Cardiac muscle cell (in vitro differentiated cells and primary cell): ENCODE measurements around the gene GALNT14. TPM values are rescaled to one million over a fixed set of nuclear protein-coding genes. Genes with fewer than 3 reads are reported as not detected.

Experiments
- DNase-seq, 2 donors: peaks; one replicate each; pipeline versions ENCODE4 v3.0.0 to v3.0.0-alpha.2; 2010 to 2017; ENCODE audit warnings: low read depth in 1 of 2, low spot score in 1 of 2
- H3K27ac ChIP-seq: fragments of 200-600 bp; sonication (generic); 2 replicates; pipeline ENCODE4 v1.5.1; 2016
- H3K27me3 ChIP-seq: fragments of 200-600 bp; sonication (generic); 2 replicates; pipeline ENCODE4 v1.6.0; 2016; ENCODE audit warnings: control low read depth
- H3K36me3 ChIP-seq: fragments of 200-600 bp; sonication (generic); 2 replicates; pipeline ENCODE4 v1.5.1; 2016; ENCODE audit warnings: control low read depth
- H3K4me1 ChIP-seq: fragments of 200-600 bp; sonication (generic); 2 replicates; pipeline ENCODE4 v1.8.1; 2017; ENCODE audit warnings: low read depth, mild to moderate bottlenecking, mixed run types
- H3K4me3 ChIP-seq: fragments of 200-600 bp; sonication (generic); 2 replicates; pipeline ENCODE4 v1.5.1; 2016; ENCODE audit warnings: mild to moderate bottlenecking
- H3K9me3 ChIP-seq: fragments of 200-600 bp; sonication (generic); 2 replicates; pipeline ENCODE4 v1.5.1; 2017; ENCODE audit warnings: low read depth, mild to moderate bottlenecking, control low read depth
- CTCF ChIP-seq: IDR thresholded peaks from 2 replicates; pipeline ENCODE4 v1.5.1; 2012; ENCODE audit warnings: low read depth, mild to moderate bottlenecking, low read length
- polyA plus RNA-seq: library from polyadenylated mRNA; unstranded; fragments of >200 nt; fragmentation: Nextera tagmentation; extraction: Ambion mirVana; gene quantifications from 2 replicates; pipeline ENCODE4 v1.2.1, GENCODE V29; 2016
- total RNA-seq: library from RNA; depleted of rRNA; stranded (reverse); fragments of >200 nt; gene quantifications from 2 replicates; pipeline ENCODE4 v1.2.3, GENCODE V29; 2016

GALNT14 gene
- total and polyA plus RNA-seq, 2 experiments from 2014 or later: 0.84 to 1.1 TPM

GRCh38 chr2:31127931-31128330 is 10.3 kb downstream of the GALNT14 start:
- no peak overlapping the region for H3K4me3 ChIP-seq
- no peaks in the 10 kb centered on the region for H3K36me3 ChIP-seq
- H3K4me1 ChIP-seq: no peaks in the 10 kb centered on the region
- no peak for DNase-seq
- H3K9me3 ChIP-seq: no peaks in the 10 kb centered on the region
- no peaks in the 10 kb centered on the region for H3K27me3 ChIP-seq
- no peak for TF ChIP-seq CTCF
- no peak overlapping the region for H3K27ac ChIP-seq

GRCh38 chr2:31125918-31126695 is 12.1 kb downstream of the GALNT14 start:
- no peaks in the 10 kb centered on the region for H3K4me1 ChIP-seq
- H3K36me3 ChIP-seq: no peaks in the 10 kb centered on the region
- no peak for TF ChIP-seq CTCF
- no peaks in the 10 kb centered on the region for H3K9me3 ChIP-seq
- no peak overlapping the region for H3K4me3 ChIP-seq
- no peak for DNase-seq
- no peak overlapping the region for H3K27ac ChIP-seq
- no peaks in the 10 kb centered on the region for H3K27me3 ChIP-seq

GRCh38 chr2:31124904-31125303 is 13.3 kb downstream of the GALNT14 start:
- Histone ChIP-seq H3K4me1 (no peaks in the 10 kb centered on the region), H3K27ac (no peak overlapping the region), H3K27me3 (no peaks in the 10 kb centered on the region), H3K36me3 (no peaks in the 10 kb centered on the region), H3K9me3 (no peaks in the 10 kb centered on the region), H3K4me3 (no peak overlapping the region)
- DNase-seq: no peak
- TF ChIP-seq CTCF: no peak

- no peak overlapping the region for H3K27ac ChIP-seq
- H3K4me3 ChIP-seq: no peak overlapping the region
- no peaks in the 10 kb centered on the region for H3K4me1 ChIP-seq
- H3K27me3 ChIP-seq: no peaks in the 10 kb centered on the region
- no peak for TF ChIP-seq CTCF
- no peaks in the 10 kb centered on the region for H3K9me3 ChIP-seq
- H3K36me3 ChIP-seq: no peaks in the 10 kb centered on the region
- no peak for DNase-seq
These were observed 16.1 kb downstream of the GALNT14 start for GRCh38 chr2:31122133-31122532.

- no peaks in the 10 kb centered on the region for H3K4me1 ChIP-seq
- H3K9me3 ChIP-seq: no peaks in the 10 kb centered on the region
- H3K27ac ChIP-seq: no peak overlapping the region
- no peak for TF ChIP-seq CTCF
- H3K36me3 ChIP-seq: no peaks in the 10 kb centered on the region
- H3K27me3 ChIP-seq: no peaks in the 10 kb centered on the region
- DNase-seq: no peak
- H3K4me3 ChIP-seq: no peak overlapping the region
These were observed 24.5 kb downstream of the GALNT14 start for GRCh38 chr2:31113765-31114164.
